Measurements from ENCODE around the gene WFDC6. TPM values are rescaled to one million over a fixed set of nuclear protein-coding genes. Genes with fewer than 3 reads are reported as not detected.

The WFDC6 gene
- total RNA-seq, 2 donors from 2014 or later, result 34.8 TPM; not detected in 1

GRCh38 chr20:45564760-45565276 is 25.5 kb upstream of the WFDC6 start:
- Histone ChIP-seq H3K4me3 (no peak overlapping the region), H3K4me1 (replicated peaks) (no peaks in the 10 kb centered on the region), H3K36me3 (no peaks in the 10 kb centered on the region), H3K27me3 (replicated peaks; ENCODE audit: insufficient read depth) (no peaks in the 10 kb centered on the region), H3K9me3 (no peaks in the 10 kb centered on the region), H3K27ac (no peak overlapping the region)
- DNase-seq (ENCODE audit: low spot score), result no peak
- WGBS, result 68% methylated on average over 2 of the region's 2 CpGs
- intact Hi-C loops (cut with DNase I), result no loop called here
- TF ChIP-seq POLR2A (IDR thresholded peaks at IDR 0.05) (no peak), CTCF (IDR thresholded peaks at IDR 0.05) (no peak), POLR2AphosphoS5 (IDR thresholded peaks at IDR 0.05) (no peak)

- TF ChIP-seq POLR2AphosphoS5 (IDR thresholded peaks at IDR 0.05) (no peak), POLR2A (IDR thresholded peaks at IDR 0.05) (no peak), CTCF (IDR thresholded peaks at IDR 0.05) (no peak)
- H3K4me1 ChIP-seq (replicated peaks), result no peaks in the 10 kb centered on the region
- DNase-seq (ENCODE audit: low spot score), result no peak
- no peaks in the 10 kb centered on the region for H3K36me3 ChIP-seq
- no peak overlapping the region for H3K27ac ChIP-seq
- H3K9me3 ChIP-seq, result no peaks in the 10 kb centered on the region
- no peaks in the 10 kb centered on the region for H3K27me3 ChIP-seq (replicated peaks; ENCODE audit: insufficient read depth)
- intact Hi-C loops (cut with DNase I), result no loop called here
- no peak overlapping the region for H3K4me3 ChIP-seq
- WGBS, result 88% methylated on average over 1 of the region's 1 CpG
These were observed 15.9 kb upstream of the WFDC6 start for GRCh38 chr20:45555198-45555597.

- Histone ChIP-seq H3K4me3 (no peak overlapping the region), H3K9me3 (no peaks in the 10 kb centered on the region), H3K4me1 (replicated peaks) (no peaks in the 10 kb centered on the region), H3K27ac (no peak overlapping the region), H3K27me3 (replicated peaks; ENCODE audit: insufficient read depth) (no peaks in the 10 kb centered on the region), H3K36me3 (no peaks in the 10 kb centered on the region)
- intact Hi-C loops (cut with DNase I), result no loop called here
- DNase-seq (ENCODE audit: low spot score), result no peak
- TF ChIP-seq POLR2AphosphoS5 (IDR thresholded peaks at IDR 0.05), result no peak
- TF ChIP-seq CTCF (IDR thresholded peaks at IDR 0.05), result no peak
- no peak for TF ChIP-seq POLR2A (IDR thresholded peaks at IDR 0.05)
- WGBS, result 90% methylated on average over 2 of the region's 2 CpGs
These were observed 13.2 kb upstream of the WFDC6 start for GRCh38 chr20:45552456-45552855.

GRCh38 chr20:45550765-45551164 is 11.5 kb upstream of the WFDC6 start:
- H3K4me1 ChIP-seq (replicated peaks), result no peaks in the 10 kb centered on the region
- intact Hi-C loops (cut with DNase I), result no loop called here
- H3K9me3 ChIP-seq, result no peaks in the 10 kb centered on the region
- no peak overlapping the region for H3K27ac ChIP-seq
- no peaks in the 10 kb centered on the region for H3K27me3 ChIP-seq (replicated peaks; ENCODE audit: insufficient read depth)
- TF ChIP-seq POLR2AphosphoS5 (IDR thresholded peaks at IDR 0.05) (no peak), POLR2A (IDR thresholded peaks at IDR 0.05) (no peak), CTCF (IDR thresholded peaks at IDR 0.05) (no peak)
- H3K4me3 ChIP-seq, result no peak overlapping the region
- no peak for DNase-seq (ENCODE audit: low spot score)
- H3K36me3 ChIP-seq, result no peaks in the 10 kb centered on the region

GRCh38 chr20:45548410-45548809 is 9.1 kb upstream of the WFDC6 start:
- no peak overlapping the region for H3K4me3 ChIP-seq
- TF ChIP-seq POLR2AphosphoS5 (IDR thresholded peaks at IDR 0.05) (no peak), CTCF (IDR thresholded peaks at IDR 0.05) (no peak), POLR2A (IDR thresholded peaks at IDR 0.05) (no peak)
- H3K27ac ChIP-seq, result no peak overlapping the region
- no peaks in the 10 kb centered on the region for H3K4me1 ChIP-seq (replicated peaks)
- DNase-seq (ENCODE audit: low spot score), result no peak
- H3K36me3 ChIP-seq, result no peaks in the 10 kb centered on the region
- no peaks in the 10 kb centered on the region for H3K9me3 ChIP-seq
- intact Hi-C loops (cut with DNase I), result no loop called here
- 87% methylated on average over 7 of the region's 7 CpGs for WGBS
- H3K27me3 ChIP-seq (replicated peaks; ENCODE audit: insufficient read depth), result no peaks in the 10 kb centered on the region

Data from prostate gland (tissue), 2 donors.